Measurements from ENCODE around the gene KBTBD6. TPM values are rescaled to one million over a fixed set of nuclear protein-coding genes. Genes with fewer than 3 reads are reported as not detected.
"Not testable (repeated sequence)": the region's sequence is repeated elsewhere in the genome, so short reads cannot be mapped to it uniquely, and the experiment has no call there.

The KBTBD6 gene
- total RNA-seq, 2 experiments from 2014 or later, result 3.9 to 4.5 TPM

DNA sequence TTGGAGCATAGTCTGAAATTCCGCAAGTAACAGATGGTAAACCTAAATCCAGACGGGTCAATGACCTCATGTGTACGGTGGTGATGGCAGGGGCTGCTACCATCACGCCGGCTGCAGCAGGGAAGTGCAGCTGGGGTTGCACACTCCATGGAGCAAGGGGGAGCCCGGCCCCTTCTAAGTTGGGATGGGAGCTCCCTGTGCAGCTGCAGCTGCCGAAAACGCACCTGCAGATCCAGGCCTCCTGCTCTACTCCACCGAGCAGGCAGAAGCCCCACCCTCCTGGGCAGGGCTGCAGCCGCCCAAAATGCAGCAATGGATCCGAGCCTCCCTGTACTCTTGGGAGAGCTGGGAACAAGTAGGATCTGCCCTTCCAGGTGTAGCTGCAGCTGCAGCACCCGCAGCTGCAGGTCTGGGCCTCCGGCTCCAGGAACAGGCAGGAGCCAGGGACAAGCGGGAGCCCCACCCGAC is 25.5 kb downstream of the KBTBD6 start:
- no peaks in the 10 kb centered on the region for H3K36me3 Mint-ChIP-seq (ENCODE audit: low read depth)
- POLR2A ChIA-PET, result interaction anchor here (1.1 kb wide), 1 partner anchor 9 kb away, joined by 4 read pairs; no protein-coding TSS in a partner anchor
- no peak overlapping the region for H3K4me3 Mint-ChIP-seq
- H3K9me3 Mint-ChIP-seq, result no peaks in the 10 kb centered on the region
- DNase-seq (no peak), ATAC-seq (no peak)
- intact Hi-C loops (cut with micrococcal nuclease), result no loop called here
- CTCF ChIA-PET, result no interaction called here
- TF ChIP-seq, protein P1, sequence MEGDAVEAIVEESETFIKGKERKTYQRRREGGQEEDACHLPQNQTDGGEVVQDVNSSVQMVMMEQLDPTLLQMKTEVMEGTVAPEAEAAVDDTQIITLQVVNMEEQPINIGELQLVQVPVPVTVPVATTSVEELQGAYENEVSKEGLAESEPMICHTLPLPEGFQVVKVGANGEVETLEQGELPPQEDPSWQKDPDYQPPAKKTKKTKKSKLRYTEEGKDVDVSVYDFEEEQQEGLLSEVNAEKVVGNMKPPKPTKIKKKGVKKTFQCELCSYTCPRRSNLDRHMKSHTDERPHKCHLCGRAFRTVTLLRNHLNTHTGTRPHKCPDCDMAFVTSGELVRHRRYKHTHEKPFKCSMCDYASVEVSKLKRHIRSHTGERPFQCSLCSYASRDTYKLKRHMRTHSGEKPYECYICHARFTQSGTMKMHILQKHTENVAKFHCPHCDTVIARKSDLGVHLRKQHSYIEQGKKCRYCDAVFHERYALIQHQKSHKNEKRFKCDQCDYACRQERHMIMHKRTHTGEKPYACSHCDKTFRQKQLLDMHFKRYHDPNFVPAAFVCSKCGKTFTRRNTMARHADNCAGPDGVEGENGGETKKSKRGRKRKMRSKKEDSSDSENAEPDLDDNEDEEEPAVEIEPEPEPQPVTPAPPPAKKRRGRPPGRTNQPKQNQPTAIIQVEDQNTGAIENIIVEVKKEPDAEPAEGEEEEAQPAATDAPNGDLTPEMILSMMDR (IDR thresholded peaks at IDR 0.05), result no peak
- no peaks in the 10 kb centered on the region for H3K27me3 Mint-ChIP-seq
- H3K27ac Mint-ChIP-seq, result no peak overlapping the region
- no peaks in the 10 kb centered on the region for H3K4me1 Mint-ChIP-seq (ENCODE audit: low read depth)

DNA sequence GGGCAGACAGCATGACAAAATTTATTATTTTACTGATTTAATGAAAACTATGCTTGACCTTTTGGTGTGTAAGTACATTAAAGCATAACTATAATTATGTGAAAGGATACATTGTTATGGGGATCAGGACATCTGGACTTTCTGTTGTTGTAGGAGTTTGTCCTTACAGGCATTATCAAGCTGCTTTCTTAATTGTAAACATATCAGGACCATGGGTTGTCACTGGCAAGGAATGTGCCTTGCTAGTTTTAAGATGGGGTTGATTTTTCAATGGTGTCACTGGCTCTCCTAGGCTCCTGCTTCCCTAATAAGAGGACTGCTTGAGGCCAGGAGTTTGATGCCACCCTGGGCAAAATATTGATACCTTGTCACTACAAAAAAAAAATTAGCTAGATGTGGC is 32.6 kb downstream of the KBTBD6 start:
- TF ChIP-seq, protein P1 (IDR thresholded peaks at IDR 0.05), result no peak
- intact Hi-C loops (cut with micrococcal nuclease), result no loop called here
- CTCF ChIA-PET, result no interaction called here
- Mint-ChIP-seq H3K36me3 (ENCODE audit: low read depth) (no peaks in the 10 kb centered on the region), H3K27ac (no peak overlapping the region), H3K4me1 (ENCODE audit: low read depth) (no peaks in the 10 kb centered on the region), H3K4me3 (no peak overlapping the region), H3K27me3 (no peaks in the 10 kb centered on the region), H3K9me3 (no peaks in the 10 kb centered on the region)
- POLR2A ChIA-PET, result no interaction called here
- DNase-seq, result no peak
- ATAC-seq, result no peak

DNA sequence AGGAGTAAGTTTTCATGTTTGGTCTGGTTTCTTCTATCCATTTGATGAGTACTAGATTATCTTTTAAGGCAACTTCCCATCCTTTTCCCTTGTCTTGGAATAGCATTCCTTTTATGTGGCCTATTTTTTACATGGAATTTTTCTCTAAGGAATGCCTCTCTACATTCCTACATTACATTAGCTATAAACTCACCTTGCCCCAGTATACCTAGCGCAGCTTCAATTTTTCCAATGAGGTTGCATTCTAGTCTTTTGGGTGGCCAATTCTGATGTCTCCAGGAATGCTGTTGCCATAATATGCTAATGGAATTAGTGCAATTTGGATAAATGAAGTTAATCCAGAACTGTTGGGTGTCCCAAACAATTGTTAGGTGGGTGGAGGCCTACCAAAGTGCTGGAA is 33.8 kb downstream of the KBTBD6 start:
- ATAC-seq (no peak), DNase-seq (no peak)
- CTCF ChIA-PET, result no interaction called here
- no peak overlapping the region for H3K4me3 Mint-ChIP-seq
- no peaks in the 10 kb centered on the region for H3K27me3 Mint-ChIP-seq
- POLR2A ChIA-PET, result interaction anchor here (1.0 to 1.2 kb wide), 2 partner anchors 9 to 41 kb away, joined by 3 to 4 read pairs; no protein-coding TSS in a partner anchor
- H3K9me3 Mint-ChIP-seq, result no peaks in the 10 kb centered on the region
- intact Hi-C loops (cut with micrococcal nuclease), result no loop called here
- H3K36me3 Mint-ChIP-seq (ENCODE audit: low read depth), result no peaks in the 10 kb centered on the region
- H3K27ac Mint-ChIP-seq, result no peak overlapping the region
- TF ChIP-seq, protein P1 (IDR thresholded peaks at IDR 0.05), result no peak
- H3K4me1 Mint-ChIP-seq (ENCODE audit: low read depth), result no peaks in the 10 kb centered on the region

DNA sequence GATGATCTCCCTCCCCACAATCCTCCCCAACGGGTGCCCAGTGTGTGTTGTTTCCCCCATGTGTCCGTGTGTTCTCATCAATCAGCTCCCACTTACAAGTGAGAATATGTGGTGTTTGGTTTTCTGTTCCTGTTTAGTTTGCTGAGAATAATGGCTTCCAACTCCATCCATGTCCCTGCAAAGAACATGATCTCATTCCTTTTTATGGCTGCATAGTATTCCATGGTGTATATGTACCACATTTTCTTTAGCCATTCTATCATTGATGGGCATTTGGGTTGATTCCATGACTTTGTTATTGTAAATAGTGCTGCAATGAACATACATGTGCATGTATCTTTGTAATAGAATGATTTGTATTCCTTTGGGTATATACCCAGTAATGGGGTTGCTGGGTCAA is 36.9 kb downstream of the KBTBD6 start:
- H3K4me3 Mint-ChIP-seq; H3K9me3 Mint-ChIP-seq; intact Hi-C loops (cut with micrococcal nuclease); CTCF ChIA-PET; H3K4me1 Mint-ChIP-seq (ENCODE audit: low read depth); ATAC-seq; H3K27ac Mint-ChIP-seq; H3K27me3 Mint-ChIP-seq; DNase-seq; H3K36me3 Mint-ChIP-seq (ENCODE audit: low read depth): not testable (repeated sequence)
- POLR2A ChIA-PET, result interaction anchor here (0.6 kb wide), 1 partner anchor 235 kb away, joined by 4 read pairs; no protein-coding TSS in a partner anchor

DNA sequence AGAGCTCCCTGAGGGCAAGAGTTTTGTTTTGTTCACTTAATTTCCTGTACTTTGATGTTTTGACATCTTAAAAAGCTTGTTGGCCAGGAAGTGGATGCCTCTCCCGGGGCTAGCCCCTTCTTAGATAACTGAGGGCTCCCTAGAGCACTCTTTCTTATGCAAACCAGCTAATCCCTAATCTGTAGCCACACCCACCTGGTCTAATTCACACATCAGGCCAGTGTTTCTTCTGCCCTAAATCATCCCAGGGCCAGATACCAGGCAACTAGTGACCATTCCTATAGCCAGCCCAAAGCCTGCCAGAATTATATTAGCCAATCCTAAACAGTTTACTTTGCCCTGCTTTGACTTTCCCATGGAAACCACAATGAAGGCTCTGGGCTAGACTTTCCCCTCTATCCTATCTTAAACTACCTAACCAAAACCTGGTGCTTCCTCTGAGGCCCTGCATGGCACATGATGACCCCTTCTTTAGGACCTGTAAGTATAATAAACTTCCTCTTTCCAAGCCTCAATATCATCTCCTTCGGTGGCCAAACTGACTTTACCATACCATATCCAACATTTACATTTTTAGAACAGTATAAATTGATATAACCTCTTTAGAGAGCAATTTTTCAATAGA is 46.5 kb downstream of the KBTBD6 start:
- TF ChIP-seq, protein P1 (IDR thresholded peaks at IDR 0.05), result no peak
- ATAC-seq, result no peak
- H3K9me3 Mint-ChIP-seq, result peaks cover 4% of the 10 kb centered on the region
- CTCF ChIA-PET, result interaction anchor here (1.1 to 1.6 kb wide), 3 partner anchors 12 to 136 kb away, joined by 4 to 6 read pairs (median 5); no protein-coding TSS in a partner anchor
- no peak for DNase-seq
- no peaks in the 10 kb centered on the region for H3K27me3 Mint-ChIP-seq
- H3K36me3 Mint-ChIP-seq (ENCODE audit: low read depth), result peaks cover 22% of the 10 kb centered on the region
- no peak overlapping the region for H3K27ac Mint-ChIP-seq
- POLR2A ChIA-PET, result interaction anchor here (0.6 kb wide), 1 partner anchor 165 kb away, joined by 3 read pairs; no protein-coding TSS in a partner anchor
- no peak overlapping the region for H3K4me3 Mint-ChIP-seq
- intact Hi-C loops (cut with micrococcal nuclease), result no loop called here
- H3K4me1 Mint-ChIP-seq (ENCODE audit: low read depth), result no peaks in the 10 kb centered on the region

Measured in activated CD8-positive, alpha-beta T cell treated with anti-CD3 and anti-CD28 coated beads for 36 hours (primary cell).